NOMO-1 treated with DMSO at 0.1 percent for 48 hours (cell line): Measurements from ENCODE around the gene FBN2.
"Not testable (repeated sequence)": the region's sequence is repeated elsewhere in the genome, so short reads cannot be mapped to it uniquely, and the experiment has no call there.

Source experiments
- DNase-seq: peaks from one replicate; lab custom pipeline; 2025; ENCODE audit not compliant: unreplicated experiment; lab: John Stamatoyannopoulos, UW

Gene FBN2

GRCh38 chr5:128432913-128433440, 105.1 kb downstream of the FBN2 start:
- peak; percentile 87 for DNase-seq

- no peak for DNase-seq
Observed at GRCh38 chr5:128427921-128428320, 110.1 kb downstream of the FBN2 start.

GRCh38 chr5:128426090-128426534, 111.9 kb downstream of the FBN2 start:
- no peak for DNase-seq

GRCh38 chr5:128424646-128425045, 113.4 kb downstream of the FBN2 start:
- DNase-seq: no peak

- DNase-seq: no peak
Observed at GRCh38 chr5:128422612-128423011, 115.4 kb downstream of the FBN2 start.

GRCh38 chr5:128414469-128414868, 123.6 kb downstream of the FBN2 start:
- DNase-seq: no peak

- DNase-seq: no peak
Observed at GRCh38 chr5:128413356-128413755, 124.7 kb downstream of the FBN2 start.

GRCh38 chr5:128412145-128412930, 125.7 kb downstream of the FBN2 start:
- no peak for DNase-seq

GRCh38 chr5:128409166-128409800, 128.8 kb downstream of the FBN2 start:
- no peak for DNase-seq

GRCh38 chr5:128408622-128409021, 129.4 kb downstream of the FBN2 start:
- no peak for DNase-seq

- DNase-seq: no peak
Observed at GRCh38 chr5:128407944-128408343, 130.1 kb downstream of the FBN2 start.

GRCh38 chr5:128406803-128407202, 131.2 kb downstream of the FBN2 start:
- DNase-seq: no peak

GRCh38 chr5:128405159-128405558, 132.9 kb downstream of the FBN2 start:
- DNase-seq: no peak

- DNase-seq: no peak
Observed at GRCh38 chr5:128403333-128403732, 134.7 kb downstream of the FBN2 start.

- DNase-seq: no peak
Observed at GRCh38 chr5:128402506-128402905, 135.5 kb downstream of the FBN2 start.

GRCh38 chr5:128400766-128401165, 137.3 kb downstream of the FBN2 start:
- not testable (repeated sequence) for DNase-seq

- DNase-seq: no peak
Observed at GRCh38 chr5:128399111-128399510, 138.9 kb downstream of the FBN2 start.

- no peak for DNase-seq
Observed at GRCh38 chr5:128397876-128398275, 140.2 kb downstream of the FBN2 start.

- no peak for DNase-seq
Observed at GRCh38 chr5:128395073-128395472, 143.0 kb downstream of the FBN2 start.

- DNase-seq: no peak
Observed at GRCh38 chr5:128384068-128384467, 154.0 kb downstream of the FBN2 start.

GRCh38 chr5:128380337-128380736, 157.7 kb downstream of the FBN2 start:
- DNase-seq: no peak

GRCh38 chr5:128378632-128379031, 159.4 kb downstream of the FBN2 start:
- DNase-seq: no peak
